ENCODE results near the gene ACSM2A.

GRCh38 chr16:20504418-20504817 is 53.1 kb downstream of the ACSM2A start:
- TF ChIP-seq CTCF (IDR thresholded peaks at IDR 0.05) (no peak), POLR2A (IDR thresholded peaks at IDR 0.05) (no peak)
